NCI-H1105 treated with DMSO at 0.1 percent for 48 hours (cell line): Measurements from ENCODE around the gene LIMCH1.
A peak's percentile ranks its signal among the peaks of the same experiment; 100 is the strongest.
"Not testable (repeated sequence)": the region's sequence is repeated elsewhere in the genome, so short reads cannot be mapped to it uniquely, and the experiment has no call there.

Experiments
- DNase-seq: peaks from one replicate; lab custom pipeline; 2025; lab: John Stamatoyannopoulos, UW

LIMCH1 gene

GRCh38 chr4:41683326-41683725 is 145.4 kb downstream of the LIMCH1 start:
- no peak for DNase-seq

- DNase-seq = no peak
Measured at GRCh38 chr4:41686893-41687292, 148.9 kb downstream of the LIMCH1 start.

- no peak for DNase-seq
Measured at GRCh38 chr4:41687971-41688370, 150.0 kb downstream of the LIMCH1 start.

- peak; percentile 45 for DNase-seq
Measured at GRCh38 chr4:41692717-41693345, 154.9 kb downstream of the LIMCH1 start.

- DNase-seq = peak; percentile 42
Measured at GRCh38 chr4:41693629-41694028, 155.7 kb downstream of the LIMCH1 start.

GRCh38 chr4:41696131-41696530 is 158.2 kb downstream of the LIMCH1 start:
- no peak for DNase-seq

- DNase-seq = no peak
Measured at GRCh38 chr4:41696763-41697162, 158.8 kb downstream of the LIMCH1 start.

GRCh38 chr4:41701983-41702382 is 164.0 kb downstream of the LIMCH1 start:
- DNase-seq = no peak

GRCh38 chr4:41702770-41703169 is 164.8 kb downstream of the LIMCH1 start:
- no peak for DNase-seq

- DNase-seq = no peak
Measured at GRCh38 chr4:41703785-41704184, 165.8 kb downstream of the LIMCH1 start.

- DNase-seq = peak; percentile 70
Measured at GRCh38 chr4:41709844-41710481, 172.0 kb downstream of the LIMCH1 start.

GRCh38 chr4:41711654-41712053 is 173.7 kb downstream of the LIMCH1 start:
- not testable (repeated sequence) for DNase-seq

- no peak for DNase-seq
Measured at GRCh38 chr4:41712425-41712824, 174.5 kb downstream of the LIMCH1 start.

- no peak for DNase-seq
Measured at GRCh38 chr4:41713768-41714167, 175.8 kb downstream of the LIMCH1 start.

- DNase-seq = no peak
Measured at GRCh38 chr4:41714364-41715000, 176.5 kb downstream of the LIMCH1 start.

- no peak for DNase-seq
Measured at GRCh38 chr4:41715155-41715554, 177.2 kb downstream of the LIMCH1 start.

- DNase-seq = no peak
Measured at GRCh38 chr4:41718907-41719306, 180.9 kb downstream of the LIMCH1 start.

GRCh38 chr4:41719417-41719816 is 181.5 kb downstream of the LIMCH1 start:
- no peak for DNase-seq

- no peak for DNase-seq
Measured at GRCh38 chr4:41722181-41722580, 184.2 kb downstream of the LIMCH1 start.

- no peak for DNase-seq
Measured at GRCh38 chr4:41723286-41723685, 185.3 kb downstream of the LIMCH1 start.

- no peak for DNase-seq
Measured at GRCh38 chr4:41725254-41725653, 187.3 kb downstream of the LIMCH1 start.

GRCh38 chr4:41727861-41728572 is 190.1 kb downstream of the LIMCH1 start:
- DNase-seq = no peak

- DNase-seq = no peak
Measured at GRCh38 chr4:41728573-41728913, 190.6 kb downstream of the LIMCH1 start.
